ENCODE measurements around the gene CCDC191.

GRCh38 chr3:114086356-114086755 is 30.0 kb upstream of the CCDC191 start:
- TF ChIP-seq CTCF (IDR thresholded peaks at IDR 0.05) (no peak), EP300 (IDR thresholded peaks at IDR 0.05) (no peak)
